Measurements from ENCODE around the gene UAP1L1.

DNA sequence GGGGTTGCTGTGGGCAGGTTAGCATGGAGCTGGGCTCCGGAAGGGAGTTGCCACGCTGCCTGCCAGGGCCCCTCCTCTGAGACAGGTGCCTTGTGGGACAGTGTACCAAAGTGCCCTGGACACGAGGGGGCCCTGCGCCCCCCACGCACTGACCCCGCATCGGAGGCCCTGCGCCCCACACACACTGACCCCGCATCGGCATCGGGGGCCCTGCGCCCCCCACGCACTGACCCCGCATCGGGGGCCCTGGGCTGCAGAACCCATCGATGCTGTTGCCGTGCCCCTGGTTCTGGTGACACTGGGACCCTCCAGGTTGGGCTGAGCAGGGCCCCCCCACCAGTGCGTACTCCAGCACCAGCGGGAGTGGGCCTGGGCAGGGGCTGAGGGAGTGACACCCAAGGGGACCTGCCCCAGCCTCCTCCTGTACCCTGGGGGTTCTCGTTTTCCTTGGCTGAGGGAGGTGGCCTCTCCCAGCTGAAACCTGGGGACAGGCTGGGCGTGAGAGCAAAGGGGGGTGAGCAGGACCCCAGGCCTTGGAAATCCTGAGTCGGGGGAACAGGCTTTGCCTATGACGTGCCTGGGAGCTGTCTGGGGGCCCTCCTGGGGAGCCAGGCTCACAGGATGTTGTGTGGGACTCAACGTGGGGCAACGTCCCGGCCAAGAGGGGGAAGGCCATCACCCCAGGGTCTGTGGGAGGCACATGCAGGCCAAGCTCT lies 13.8 kb upstream of the UAP1L1 start:
- TF ChIP-seq YY1 (IDR thresholded peaks at IDR 0.05) (no peak), CTCF (IDR thresholded peaks at IDR 0.05; ENCODE audit: low read depth, low read length, missing input control) (no peak), GABPA (IDR thresholded peaks at IDR 0.05 in 1 of 2, conservative IDR thresholded peaks at IDR 0.05 in 1 of 2) (no peak), TAF1 (conservative IDR thresholded peaks at IDR 0.05) (no peak), REST (IDR thresholded peaks at IDR 0.05) (no peak), RAD21 (IDR thresholded peaks at IDR 0.05) (no peak), ATF3 (IDR thresholded peaks at IDR 0.05) (no peak)

Measured in liver (tissue), 3 donors.